GM18507 (cell line): ENCODE measurements around the gene UVSSA.
"Not testable (repeated sequence)": the region's sequence is repeated elsewhere in the genome, so short reads cannot be mapped to it uniquely, and the experiment has no call there.

ENCODE experiments used
- DNase-seq: peaks from one replicate; pipeline ENCODE4 v3.0.0; 2011; ENCODE audit warnings: low read depth; ENCODE audit not compliant: insufficient read length; ENCODE audit errors: extremely low spot score
- FAIRE-seq: peaks from 2 replicates; lab custom pipeline; 2011; peaks lifted over from hg19 to GRCh38; lab: Jason Lieb, UNC

The UVSSA gene

GRCh38 chr4:1371176-1372165 is 24.5 kb downstream of the UVSSA start:
- no peak for FAIRE-seq
- no peak for DNase-seq

- not testable (repeated sequence) for FAIRE-seq, DNase-seq
Observed at GRCh38 chr4:1372576-1372975, 25.6 kb downstream of the UVSSA start.

- no peak for DNase-seq
- no peak for FAIRE-seq
Observed at GRCh38 chr4:1373892-1374705, 27.1 kb downstream of the UVSSA start.

GRCh38 chr4:1374706-1375045 is 27.7 kb downstream of the UVSSA start:
- no peak for FAIRE-seq
- no peak for DNase-seq

DNA sequence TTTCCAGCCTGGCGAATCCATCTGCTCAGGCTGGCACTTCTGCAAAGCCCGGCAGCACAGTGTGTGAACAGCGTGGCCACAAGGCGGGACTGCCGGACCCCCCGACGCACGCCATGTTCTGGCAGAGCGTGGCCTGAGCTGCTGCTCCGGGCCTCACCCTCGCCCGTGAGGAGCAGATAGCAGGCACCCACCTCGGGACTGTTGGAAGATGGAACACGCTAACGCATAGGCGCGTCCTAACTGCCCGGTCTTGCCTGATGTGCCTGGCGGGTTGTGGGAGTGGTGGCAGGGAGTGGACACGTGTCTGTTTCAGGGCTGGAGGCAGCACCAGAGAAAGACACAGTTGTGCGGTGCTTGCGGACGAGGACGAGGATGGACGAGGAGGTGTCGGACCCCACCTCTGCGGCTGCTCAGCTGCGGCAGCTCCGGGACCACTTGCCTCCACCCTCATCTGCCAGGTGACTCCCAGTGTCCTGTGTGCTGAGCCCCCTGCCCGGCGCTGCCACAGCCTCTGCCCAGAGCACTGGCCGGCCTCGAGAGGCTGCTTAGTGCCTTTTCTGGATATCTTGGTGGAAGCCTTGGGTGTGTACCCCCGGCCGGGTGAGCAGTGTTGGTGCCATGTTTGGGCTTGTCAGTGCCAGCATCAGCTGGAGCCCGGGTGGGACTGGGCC is 28.2 kb downstream of the UVSSA start:
- DNase-seq (no peak), FAIRE-seq (no peak)

DNA sequence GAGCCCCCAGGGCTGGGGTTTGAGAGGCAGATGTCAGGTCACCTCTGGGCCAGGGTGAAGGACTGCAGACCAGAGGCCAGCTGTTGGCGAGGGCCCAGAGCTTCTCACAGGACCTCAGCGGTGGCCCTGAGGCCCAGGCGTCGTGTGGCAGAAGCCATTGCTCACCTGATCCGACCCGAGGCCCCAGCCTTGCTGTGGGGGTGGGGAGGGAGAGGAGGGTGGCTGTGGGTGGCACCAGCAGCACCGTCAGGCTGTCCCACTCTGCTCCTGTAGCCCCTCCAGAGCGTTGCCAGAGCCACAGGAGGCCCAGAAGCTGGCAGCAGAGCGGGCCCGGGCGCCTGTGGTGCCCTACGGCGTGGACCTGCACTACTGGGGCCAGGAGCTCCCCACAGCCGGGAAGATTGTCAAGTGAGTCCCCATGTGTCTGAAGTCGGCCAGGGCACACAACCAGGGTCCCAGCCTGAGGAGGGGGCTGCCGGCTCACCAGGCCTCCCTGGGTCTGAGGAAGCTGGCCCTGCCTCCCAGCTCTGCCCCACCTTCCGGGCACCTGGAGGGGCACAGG is 28.8 kb downstream of the UVSSA start:
- FAIRE-seq (no peak), DNase-seq (no peak)

GRCh38 chr4:1376391-1376840 is 29.4 kb downstream of the UVSSA start:
- no peak for DNase-seq
- no peak for FAIRE-seq

- no peak for FAIRE-seq
- no peak for DNase-seq
Observed at GRCh38 chr4:1376841-1377605, 30.0 kb downstream of the UVSSA start.

- DNase-seq: no peak
- no peak for FAIRE-seq
Observed at GRCh38 chr4:1377606-1378261, 30.7 kb downstream of the UVSSA start.

- FAIRE-seq (no peak), DNase-seq (no peak)
Observed at GRCh38 chr4:1378559-1379231, 31.7 kb downstream of the UVSSA start.

DNA sequence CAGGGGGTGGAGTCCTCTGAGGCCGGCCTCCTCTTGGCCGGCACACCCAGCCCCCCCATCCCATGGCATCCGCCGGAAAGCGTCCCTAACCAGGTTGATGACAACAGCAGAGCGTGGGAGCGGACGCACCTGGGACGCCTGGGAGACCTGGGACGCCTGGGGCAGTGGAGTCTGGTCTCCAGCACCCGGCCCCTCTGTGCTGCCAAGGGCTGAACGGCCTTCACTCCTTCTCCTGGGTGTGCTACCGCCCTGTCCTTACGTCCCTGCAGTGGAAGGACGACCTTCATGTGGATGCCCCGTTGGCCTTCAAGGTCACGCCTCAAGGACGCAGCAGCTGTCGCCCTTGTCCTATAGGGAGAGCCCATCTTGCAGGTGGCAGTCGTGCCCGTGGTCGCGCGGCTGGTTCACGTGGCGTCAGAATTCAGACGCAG is 32.4 kb downstream of the UVSSA start:
- no peak for FAIRE-seq
- no peak for DNase-seq

DNA sequence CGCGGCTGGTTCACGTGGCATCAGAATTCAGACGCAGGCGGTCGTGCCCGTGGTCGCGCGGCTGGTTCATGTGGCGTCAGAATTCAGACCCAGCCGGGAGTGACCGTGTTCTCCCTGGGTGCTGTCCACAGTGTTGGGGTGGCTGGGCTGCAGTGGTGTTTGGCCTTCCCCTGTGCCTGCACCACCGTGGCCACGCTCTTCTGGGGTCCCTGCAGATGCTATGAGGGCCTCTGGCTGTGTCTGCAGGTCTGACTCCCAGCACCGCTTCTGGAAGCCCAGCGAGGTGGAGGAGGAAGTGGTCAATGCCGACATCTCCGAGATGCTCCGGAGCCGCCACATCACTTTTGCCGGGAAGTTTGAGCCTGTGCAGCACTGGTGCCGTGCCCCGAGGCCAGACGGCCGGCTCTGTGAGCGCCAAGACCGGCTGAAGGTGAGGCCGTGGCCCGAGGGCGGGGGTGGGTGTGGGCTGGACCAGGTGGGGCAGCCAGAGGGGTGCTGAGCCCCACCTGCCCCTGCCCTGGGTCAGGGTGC is 32.9 kb downstream of the UVSSA start:
- FAIRE-seq (no peak), DNase-seq (no peak)

DNA sequence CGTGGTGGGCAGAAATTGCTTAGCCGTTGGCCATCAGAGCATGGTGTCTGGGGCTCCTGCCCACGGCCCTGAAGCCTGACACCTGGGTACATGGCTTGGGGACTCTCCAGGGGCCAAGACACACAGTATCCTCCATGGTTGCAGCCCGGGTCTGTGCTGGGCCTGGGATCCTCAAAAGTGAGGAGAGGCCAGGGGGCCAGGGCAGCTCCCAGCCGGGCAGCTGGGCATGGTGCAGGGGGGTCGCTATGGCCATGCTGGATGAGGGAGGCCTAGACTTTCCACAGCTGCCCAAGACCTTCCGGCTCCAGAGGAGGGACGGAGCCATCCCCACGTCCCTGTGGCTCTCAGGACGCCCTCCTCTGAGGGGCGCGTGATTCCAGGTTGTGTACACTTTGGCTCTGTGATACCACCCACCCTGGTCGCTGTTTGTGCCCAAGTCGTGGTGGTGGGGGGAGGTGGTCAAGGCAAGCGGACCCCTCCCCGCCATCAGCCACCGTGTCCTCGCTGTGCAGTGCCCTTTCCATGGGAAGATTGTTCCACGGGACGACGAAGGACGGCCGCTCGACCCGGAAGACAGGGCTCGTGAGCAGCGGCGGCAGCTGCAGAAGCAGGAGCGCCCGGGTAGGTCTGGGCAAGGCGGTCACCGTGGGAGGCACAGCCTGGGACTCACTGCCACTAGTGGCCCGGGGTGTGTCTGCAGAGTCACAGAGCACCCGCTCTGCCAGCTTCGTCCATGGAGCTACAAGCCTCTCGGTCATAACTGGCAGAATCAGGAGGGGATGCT is 33.6 kb downstream of the UVSSA start:
- FAIRE-seq (no peak), DNase-seq (no peak)

DNA sequence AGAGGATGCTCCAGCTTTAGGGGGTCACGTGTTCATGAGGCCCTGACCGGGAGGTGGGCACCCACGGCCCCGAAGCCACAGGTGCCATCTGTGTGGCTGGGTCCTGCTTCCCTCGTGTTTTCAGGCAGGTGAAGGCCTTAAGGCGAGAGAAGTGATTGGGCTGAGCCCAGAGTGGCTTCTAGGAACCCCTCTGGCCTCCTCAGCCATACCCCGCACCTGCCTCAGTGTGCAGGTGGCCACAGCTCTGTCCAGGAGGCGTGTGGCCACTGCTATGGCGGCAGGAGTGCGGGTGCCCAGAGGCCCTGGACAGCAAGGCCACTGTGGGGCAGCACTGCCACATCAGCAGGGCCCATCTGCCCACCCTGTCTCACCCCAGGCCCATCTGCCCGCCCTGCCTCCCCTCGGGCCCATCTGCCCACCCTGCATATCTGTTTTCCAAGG is 34.2 kb downstream of the UVSSA start:
- DNase-seq (no peak), FAIRE-seq (no peak)

- DNase-seq (no peak), FAIRE-seq (no peak)
Observed at GRCh38 chr4:1381944-1382541, 35.0 kb downstream of the UVSSA start.
